CD4-positive, alpha-beta memory T cell (primary cell): Measurements from ENCODE around the gene BCHE. TPM values are rescaled to one million over a fixed set of nuclear protein-coding genes. Genes with fewer than 3 reads are reported as not detected.

Experiments
- CTCF ChIA-PET: fragments of 350-600 bp; sonication (Branson Sonifier 250); formaldehyde crosslinking; loops from one replicate; lab custom pipeline; 2021; ENCODE audit warnings: inconsistent platforms; ENCODE audit not compliant: partially characterized antibody; lab: Charles Lee
- POLR2A ChIA-PET: fragments of 350-600 bp; sonication (Branson Sonifier 250); formaldehyde crosslinking; loops from one replicate; lab custom pipeline; 2021; ENCODE audit not compliant: partially characterized antibody; lab: Charles Lee
- DNase-seq, 5 donors: peaks; one replicate each; pipeline versions ENCODE4 v3.0.0 to v3.0.0-alpha.2; 2020 to 2022; ENCODE audit warnings: mixed read lengths in 1 of 5
- H3K27ac ChIP-seq: one replicate; pipeline ENCODE4 v1.7.0; 2013; ENCODE audit warnings: low read depth, low read length
- H3K27me3 ChIP-seq: 2 replicates; pipeline ENCODE4 v1.7.0; 2013; ENCODE audit warnings: mild to moderate bottlenecking, low read length, moderate library complexity; ENCODE audit not compliant: insufficient read depth
- H3K36me3 ChIP-seq: 2 replicates; pipeline ENCODE4 v1.7.0; 2013; ENCODE audit warnings: mild to moderate bottlenecking, low read length, moderate library complexity; ENCODE audit not compliant: insufficient read depth
- H3K4me1 ChIP-seq: 2 replicates; pipeline ENCODE4 v1.7.0; 2013; ENCODE audit warnings: mild to moderate bottlenecking, low read length, moderate library complexity; ENCODE audit not compliant: insufficient read depth
- H3K4me3 ChIP-seq, 2 donors: one replicate each; pipeline ENCODE4 v1.7.0; 2013; ENCODE audit warnings: low read length in 2 of 2, mild to moderate bottlenecking in 1 of 2
- H3K9me3 ChIP-seq, 2 donors: one replicate each; pipeline ENCODE4 v1.7.0; 2013; ENCODE audit warnings: low read length in 2 of 2, control low read depth in 1 of 2; ENCODE audit not compliant: control insufficient read depth in 1 of 2
- H3K27ac Mint-ChIP-seq, 7 donors: one replicate each; pipeline ENCODE4 v1.8.0; 2020 to 2021; ENCODE audit warnings: mixed read lengths in 7 of 7, mild to moderate bottlenecking in 6 of 7, inconsistent platforms in 3 of 7, moderate library complexity in 3 of 7
- H3K27me3 Mint-ChIP-seq, 2 donors: one replicate each; pipeline ENCODE4 v1.8.0; 2020 to 2021; ENCODE audit warnings: mixed read lengths in 2 of 2
- H3K36me3 Mint-ChIP-seq, 2 donors: one replicate each; pipeline ENCODE4 v1.8.0; 2020 to 2021; ENCODE audit warnings: mixed read lengths in 2 of 2, inconsistent platforms in 1 of 2, mild to moderate bottlenecking in 1 of 2
- H3K4me1 Mint-ChIP-seq, 4 donors: one replicate each; pipeline ENCODE4 v1.8.0; 2020 to 2021; ENCODE audit warnings: mixed read lengths in 4 of 4, mild to moderate bottlenecking in 1 of 4
- H3K4me3 Mint-ChIP-seq, 8 donors: one replicate each; pipeline ENCODE4 v1.8.0; 2020 to 2021; ENCODE audit warnings: mixed read lengths in 8 of 8, mild to moderate bottlenecking in 7 of 8, moderate library complexity in 6 of 8, inconsistent platforms in 3 of 8
- H3K9me3 Mint-ChIP-seq, 8 donors: one replicate each; pipeline ENCODE4 v1.8.0; 2020 to 2021; ENCODE audit warnings: mixed read lengths in 8 of 8, mild to moderate bottlenecking in 5 of 8, inconsistent platforms in 3 of 8, moderate library complexity in 1 of 8
- intact Hi-C: fragments of 100-400 bp; cut with micrococcal nuclease; formaldehyde crosslinking; loops from one replicate; pipeline ENCODE4 v1.15.1; 2023
- polyA plus RNA-seq, 2 donors: library from polyadenylated mRNA; unstranded; fragments of 300-500 nt; fragmentation: Illumina TruSeq; gene quantifications; one replicate each; pipeline ENCODE4 v1.2.3, GENCODE V29; 2021
- total RNA-seq, 2 experiments: library from RNA; stranded (reverse); gene quantifications; one replicate each; pipeline ENCODE4 v1.2.3, GENCODE V29; 2021

Gene BCHE
- total RNA-seq (not detected), polyA plus RNA-seq (not detected)

- ChIA-PET POLR2A (no interaction called here), CTCF (interaction anchor here (1.7 kb wide), 1 partner anchor 18 kb away, joined by 3 read pairs; no protein-coding TSS in a partner anchor)
- no peaks in the 10 kb centered on the region for H3K4me1 ChIP-seq
- no peaks in the 10 kb centered on the region for H3K9me3 ChIP-seq
- H3K4me3 ChIP-seq = no peak within 1 kb of the TSS
- intact Hi-C loops = no loop called here
- H3K4me3 Mint-ChIP-seq = no peak within 1 kb of the TSS
- no peaks in the 10 kb centered on the region for H3K36me3 ChIP-seq
- H3K27ac ChIP-seq = no peak within 1 kb of the TSS
- no peak within 1 kb of the TSS for H3K27ac Mint-ChIP-seq
- no peaks in the 10 kb centered on the region for H3K27me3 Mint-ChIP-seq
- no peaks in the 10 kb centered on the region for H3K27me3 ChIP-seq
- no peaks in the 10 kb centered on the region for H3K4me1 Mint-ChIP-seq
- no peaks in the 10 kb centered on the region for H3K36me3 Mint-ChIP-seq
- DNase-seq = no peak
- H3K9me3 Mint-ChIP-seq = peaks cover 0 to 4% (median under 1%) of the 10 kb centered on the region in 8 donors
These were observed at the start of gene BCHE for GRCh38 chr3:165837058-165837525. TSS of gene BCHE (minus strand) at chr3:165837423. CDS start at chr3:165831033, 6,390 bp downstream.

GRCh38 chr3:165885558-165886270 lies 48.5 kb upstream of the BCHE start:
- H3K36me3 Mint-ChIP-seq = no peaks in the 10 kb centered on the region
- H3K9me3 Mint-ChIP-seq = peaks cover 0 to 3% (median 0%) of the 10 kb centered on the region in 8 donors
- H3K27ac Mint-ChIP-seq = no peak overlapping the region
- CTCF ChIA-PET = no interaction called here
- H3K4me3 ChIP-seq = no peak overlapping the region
- no peaks in the 10 kb centered on the region for H3K36me3 ChIP-seq
- no peaks in the 10 kb centered on the region for H3K27me3 Mint-ChIP-seq
- H3K4me1 ChIP-seq = no peaks in the 10 kb centered on the region
- H3K27ac ChIP-seq = no peak overlapping the region
- H3K4me3 Mint-ChIP-seq = no peak overlapping the region
- no peaks in the 10 kb centered on the region for H3K4me1 Mint-ChIP-seq
- intact Hi-C loops = no loop called here
- H3K9me3 ChIP-seq = no peaks in the 10 kb centered on the region
- DNase-seq = no peak
- no peaks in the 10 kb centered on the region for H3K27me3 ChIP-seq
- POLR2A ChIA-PET = no interaction called here

- Histone ChIP-seq H3K9me3 (no peaks in the 10 kb centered on the region), H3K4me3 (no peak overlapping the region), H3K4me1 (no peaks in the 10 kb centered on the region), H3K36me3 (no peaks in the 10 kb centered on the region), H3K27me3 (no peaks in the 10 kb centered on the region), H3K27ac (no peak overlapping the region)
- Mint-ChIP-seq H3K27ac (no peak overlapping the region), H3K9me3 (peaks cover 0 to 3% (median under 1%) of the 10 kb centered on the region in 8 donors), H3K27me3 (no peaks in the 10 kb centered on the region), H3K36me3 (no peaks in the 10 kb centered on the region), H3K4me1 (no peaks in the 10 kb centered on the region), H3K4me3 (no peak overlapping the region)
- ChIA-PET POLR2A (no interaction called here), CTCF (no interaction called here)
- DNase-seq = no peak
- intact Hi-C loops = no loop called here
These were observed 47.3 kb upstream of the BCHE start for GRCh38 chr3:165884518-165884917.

- H3K4me3 Mint-ChIP-seq = no peak overlapping the region
- Histone ChIP-seq H3K9me3 (no peaks in the 10 kb centered on the region), H3K36me3 (no peaks in the 10 kb centered on the region), H3K27me3 (no peaks in the 10 kb centered on the region), H3K4me1 (no peaks in the 10 kb centered on the region), H3K27ac (no peak overlapping the region), H3K4me3 (no peak overlapping the region)
- intact Hi-C loops = no loop called here
- H3K27ac Mint-ChIP-seq = no peak overlapping the region
- no peak for DNase-seq
- ChIA-PET POLR2A (no interaction called here), CTCF (no interaction called here)
- no peaks in the 10 kb centered on the region for H3K36me3 Mint-ChIP-seq
- H3K27me3 Mint-ChIP-seq = no peaks in the 10 kb centered on the region
- peaks cover 0 to 3% (median under 1%) of the 10 kb centered on the region in 8 donors for H3K9me3 Mint-ChIP-seq
- no peaks in the 10 kb centered on the region for H3K4me1 Mint-ChIP-seq
These were observed 46.7 kb upstream of the BCHE start for GRCh38 chr3:165883863-165884478.

GRCh38 chr3:165883117-165883516 lies 45.9 kb upstream of the BCHE start:
- H3K27me3 Mint-ChIP-seq = no peaks in the 10 kb centered on the region

GRCh38 chr3:165875644-165876043 lies 38.4 kb upstream of the BCHE start:
- H3K9me3 ChIP-seq = peaks cover 0 to 5% of the 10 kb centered on the region in 2 donors
- Mint-ChIP-seq H3K9me3 (peaks cover 0 to 24% (median 6%) of the 10 kb centered on the region in 8 donors), H3K36me3 (no peaks in the 10 kb centered on the region), H3K27ac (no peak overlapping the region), H3K4me1 (no peaks in the 10 kb centered on the region), H3K27me3 (no peaks in the 10 kb centered on the region), H3K4me3 (no peak overlapping the region)
- no peak for DNase-seq
- H3K4me3 ChIP-seq = no peak overlapping the region
- ChIA-PET POLR2A (no interaction called here), CTCF (no interaction called here)
- intact Hi-C loops = no loop called here
- H3K27me3 ChIP-seq = no peaks in the 10 kb centered on the region
- no peaks in the 10 kb centered on the region for H3K4me1 ChIP-seq
- H3K36me3 ChIP-seq = no peaks in the 10 kb centered on the region
- H3K27ac ChIP-seq = no peak overlapping the region

More at GRCh38 chr3:165883117-165883516, 45.9 kb upstream of the BCHE start:
- Mint-ChIP-seq H3K4me3 (no peak overlapping the region), H3K4me1 (no peaks in the 10 kb centered on the region), H3K9me3 (peaks cover 0 to 3% (median 0%) of the 10 kb centered on the region in 8 donors), H3K36me3 (no peaks in the 10 kb centered on the region), H3K27ac (no peak overlapping the region)
- Histone ChIP-seq H3K27ac (no peak overlapping the region), H3K4me3 (no peak overlapping the region), H3K27me3 (no peaks in the 10 kb centered on the region), H3K4me1 (no peaks in the 10 kb centered on the region), H3K9me3 (no peaks in the 10 kb centered on the region), H3K36me3 (no peaks in the 10 kb centered on the region)
- ChIA-PET POLR2A (no interaction called here), CTCF (no interaction called here)
- intact Hi-C loops = no loop called here
- DNase-seq = no peak

- intact Hi-C loops = no loop called here
- DNase-seq = no peak
- no peak overlapping the region for H3K27ac ChIP-seq
- H3K9me3 Mint-ChIP-seq = peaks cover 0 to 28% (median 7%) of the 10 kb centered on the region in 8 donors
- ChIA-PET POLR2A (no interaction called here), CTCF (no interaction called here)
- H3K36me3 ChIP-seq = no peaks in the 10 kb centered on the region
- no peaks in the 10 kb centered on the region for H3K4me1 Mint-ChIP-seq
- no peak overlapping the region for H3K4me3 ChIP-seq
- H3K36me3 Mint-ChIP-seq = no peaks in the 10 kb centered on the region
- peaks cover 0 to 5% of the 10 kb centered on the region in 2 donors for H3K9me3 ChIP-seq
- no peaks in the 10 kb centered on the region for H3K27me3 ChIP-seq
- H3K4me1 ChIP-seq = no peaks in the 10 kb centered on the region
- no peak overlapping the region for H3K27ac Mint-ChIP-seq
- H3K4me3 Mint-ChIP-seq = no peak overlapping the region
- no peaks in the 10 kb centered on the region for H3K27me3 Mint-ChIP-seq
These were observed 37.7 kb upstream of the BCHE start for GRCh38 chr3:165874663-165875489.
